Activated T-cell treated with anti-CD3 and anti-CD28 coated beads, Interleukin-2, amount 50 U/mL, for 48 hours (primary cell): Measurements from ENCODE around the gene MTPN.

Experiments used
- DNase-seq, 2 experiments: peaks; one replicate each; pipeline ENCODE4 v3.0.0-alpha.2; 2020

The MTPN gene

DNA sequence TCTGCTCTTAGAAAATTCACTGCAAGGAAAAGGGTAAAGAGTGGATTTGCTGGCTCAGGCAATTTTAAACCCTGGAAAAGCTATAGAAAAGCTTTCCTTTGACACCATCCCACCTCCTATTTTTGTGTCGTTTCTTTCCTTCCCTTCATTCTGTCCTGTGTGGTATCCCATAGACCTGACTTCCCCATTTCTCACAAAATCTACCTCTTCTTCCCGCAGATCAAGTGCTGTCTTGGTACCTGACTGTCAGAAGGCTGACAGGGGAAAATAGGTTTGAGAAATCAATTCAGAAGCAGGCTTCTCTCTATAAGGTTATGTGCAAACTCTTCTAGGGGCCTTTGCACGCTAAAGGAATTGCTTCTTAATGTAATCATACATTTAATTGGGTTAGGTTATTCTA is 98.9 kb downstream of the MTPN start:
- DNase-seq = no peak

DNA sequence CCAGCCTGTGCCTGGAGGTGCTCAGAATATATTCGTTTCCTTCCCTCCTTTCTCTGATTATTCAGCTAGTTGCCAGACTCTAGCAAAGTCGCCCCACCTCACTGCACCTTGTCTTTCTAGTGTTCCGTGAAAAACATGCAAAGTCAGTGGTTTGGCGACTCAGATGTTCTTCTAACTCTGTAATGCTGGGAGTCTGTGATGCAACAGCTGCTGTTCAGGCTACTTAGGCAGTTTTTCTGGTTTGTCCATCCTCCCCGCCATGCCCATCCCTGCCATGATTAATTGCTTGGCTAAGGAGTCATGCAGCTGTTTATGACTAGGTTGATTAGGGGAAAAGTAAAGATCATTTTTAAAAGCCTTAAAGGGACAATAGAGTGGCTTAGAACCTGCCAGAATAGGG is 99.4 kb downstream of the MTPN start:
- DNase-seq = no peak
